Suppressor macrophage treated with lipopolysaccharide for 1 hour (primary cell): ENCODE data around the gene CCDC80.
"Not testable (repeated sequence)": the region's sequence is repeated elsewhere in the genome, so short reads cannot be mapped to it uniquely, and the experiment has no call there.

Experiments used
- DNase-seq, 3 donors: peaks; one replicate each; pipeline ENCODE4 v3.0.0-alpha.2; 2020 to 2022

The CCDC80 gene

DNA sequence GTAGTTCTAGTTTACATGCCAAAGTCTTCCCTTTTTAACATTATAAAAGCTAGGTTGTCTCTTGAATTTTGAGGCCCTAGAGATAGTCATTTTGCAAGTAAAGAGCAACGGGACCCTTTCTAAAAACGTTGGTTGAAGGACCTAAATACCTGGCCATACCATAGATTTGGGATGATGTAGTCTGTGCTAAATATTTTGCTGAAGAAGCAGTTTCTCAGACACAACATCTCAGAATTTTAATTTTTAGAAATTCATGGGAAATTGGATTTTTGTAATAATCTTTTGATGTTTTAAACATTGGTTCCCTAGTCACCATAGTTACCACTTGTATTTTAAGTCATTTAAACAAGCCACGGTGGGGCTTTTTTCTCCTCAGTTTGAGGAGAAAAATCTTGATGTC lies 57.8 kb downstream of the CCDC80 start:
- DNase-seq, result no peak

DNA sequence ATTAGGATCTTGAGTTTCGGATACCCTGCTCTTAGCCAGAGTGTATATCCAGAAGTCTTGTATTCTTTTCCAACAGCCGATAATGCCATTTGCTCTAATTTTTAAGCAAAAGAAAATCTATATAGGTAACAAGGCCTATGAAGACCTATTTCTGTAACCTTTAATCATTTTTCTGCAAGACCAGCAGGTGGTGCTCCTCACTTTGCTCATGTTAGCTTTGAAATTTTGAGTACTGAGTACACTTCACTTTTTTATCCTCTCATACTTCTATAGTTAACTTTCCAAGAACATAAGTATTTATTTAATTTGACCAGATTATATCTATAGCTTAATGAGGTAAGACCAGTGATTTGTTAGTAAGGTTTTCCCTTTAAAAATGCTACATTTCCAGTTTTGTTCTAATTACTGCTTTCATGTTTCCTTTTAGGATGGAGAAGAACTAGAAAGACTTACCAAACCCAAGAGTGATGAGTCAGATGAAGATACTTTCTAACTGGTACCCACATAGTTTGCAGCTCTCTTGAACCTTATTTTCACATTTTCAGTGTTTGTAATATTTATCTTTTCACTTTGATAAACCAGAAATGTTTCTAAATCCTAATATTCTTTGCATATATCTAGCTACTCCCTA lies 58.6 kb downstream of the CCDC80 start:
- DNase-seq, result peak; percentile 47 to 57 (median 55)

DNA sequence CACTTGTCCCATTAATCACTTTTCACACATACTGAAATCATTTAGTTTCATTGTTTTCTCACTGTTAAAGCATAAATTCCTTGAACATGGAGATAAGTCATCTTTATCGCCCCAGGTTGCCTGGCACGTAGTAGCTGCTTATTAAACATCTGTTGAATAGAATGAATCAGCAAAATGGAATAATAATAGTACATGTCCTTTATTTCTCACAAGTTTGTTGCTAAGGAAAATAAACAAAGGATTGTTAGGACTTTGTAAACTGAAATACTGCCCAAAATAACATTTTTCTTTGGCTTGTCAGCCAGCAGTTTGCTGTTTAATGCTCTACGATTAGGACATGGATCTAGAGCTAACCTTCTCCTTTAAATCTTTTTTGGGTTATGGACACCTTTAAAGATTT lies 61.2 kb downstream of the CCDC80 start:
- DNase-seq, result no peak

DNA sequence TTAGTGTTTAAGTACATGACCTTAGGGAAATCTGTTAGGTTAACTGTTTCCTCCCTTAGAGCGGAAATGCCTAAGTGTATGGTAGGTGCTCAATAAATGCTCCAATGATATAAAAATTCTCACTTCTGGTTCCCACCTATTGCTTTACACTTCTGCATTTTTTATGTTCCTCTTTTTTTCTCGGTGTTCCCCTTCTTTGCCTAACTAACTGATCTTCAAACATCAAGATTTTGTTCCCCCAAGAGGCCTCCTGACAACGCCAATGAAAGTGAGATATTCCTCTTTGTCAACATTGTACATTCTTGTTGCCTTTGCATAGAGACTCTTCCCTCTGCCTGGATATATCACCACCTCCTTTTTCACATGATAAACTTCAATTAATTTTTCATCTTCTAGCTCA lies 61.7 kb downstream of the CCDC80 start:
- DNase-seq, result peak; percentile 17 to 63 (median 53)

DNA sequence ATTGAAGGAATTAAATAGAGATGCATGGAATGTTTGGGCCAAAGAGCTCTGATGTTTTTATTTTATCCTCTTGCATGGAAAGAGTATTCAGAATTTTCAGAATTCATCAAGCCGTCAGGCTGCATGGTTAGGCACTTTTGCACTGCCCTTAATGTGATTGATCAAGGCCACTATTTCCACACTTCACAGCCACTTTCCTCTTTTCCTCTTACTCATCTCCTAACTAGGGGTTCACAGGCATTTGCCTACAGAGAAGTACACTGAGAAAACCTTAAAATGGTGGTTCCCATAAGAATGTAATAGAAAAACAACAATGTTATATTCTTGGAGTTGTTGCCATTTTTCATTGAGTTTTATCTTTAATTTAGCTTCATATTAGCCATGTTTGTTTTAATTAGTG lies 68.2 kb downstream of the CCDC80 start:
- DNase-seq, result peak; percentile 25 to 56 (median 54)

DNA sequence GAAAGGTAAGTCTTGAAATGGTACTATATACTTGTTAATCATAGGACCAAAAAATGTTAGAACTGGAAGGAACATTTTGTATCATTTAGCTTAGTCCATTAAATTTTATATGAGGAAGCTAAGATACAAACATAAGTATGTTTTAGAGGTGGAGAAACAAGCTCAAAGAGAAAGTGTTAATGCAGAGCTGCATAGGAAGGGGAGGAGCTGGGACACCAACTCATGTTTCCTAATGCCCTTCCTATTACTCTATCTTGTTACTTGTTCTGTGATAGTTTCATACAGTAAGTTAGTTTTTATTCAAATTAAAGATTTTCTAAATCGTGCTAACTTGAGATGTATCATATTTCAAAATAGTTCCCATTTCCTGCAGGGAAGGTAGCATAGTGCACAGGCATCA lies 71.7 kb downstream of the CCDC80 start:
- DNase-seq, result peak in 1 of 3 donors; percentile 16

- DNase-seq, result no peak
Observed at GRCh38 chr3:112568642-112569041, 72.3 kb downstream of the CCDC80 start.

GRCh38 chr3:112564940-112565305 lies 76.0 kb downstream of the CCDC80 start:
- DNase-seq, result no peak

GRCh38 chr3:112564247-112564939 lies 76.5 kb downstream of the CCDC80 start:
- not testable (repeated sequence) for DNase-seq

GRCh38 chr3:112561734-112562529 lies 79.0 kb downstream of the CCDC80 start, which contains the start of the genes ATG3 and SLC35A5:
ATG3 (minus strand) TSS chr3:112561962; CDS start chr3:112561528, 434 bp downstream.
SLC35A5 (plus strand) TSS chr3:112562045; CDS start chr3:112563404, 1,359 bp downstream.
- peak; percentile 99 for DNase-seq

DNA sequence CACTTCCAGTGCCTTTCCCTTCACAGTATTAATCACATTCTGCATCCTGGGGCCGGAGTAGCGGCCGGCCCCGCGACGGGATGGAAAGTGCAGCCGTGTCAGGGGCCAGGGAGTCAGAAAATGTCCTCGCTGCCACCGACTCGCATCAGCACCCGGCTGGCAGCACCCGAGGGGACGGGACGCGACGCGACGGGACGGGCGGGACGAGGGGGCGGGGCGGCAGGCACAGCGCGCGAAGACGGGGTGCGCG lies 79.5 kb downstream of the CCDC80 start:
- peak in 2 of 3 donors; percentile 83 to 89 for DNase-seq

- DNase-seq, result peak; percentile 84 to 89 (median 88)
Observed at GRCh38 chr3:112560721-112561483, 80.0 kb downstream of the CCDC80 start.

- peak in 1 of 3 donors; percentile 28 for DNase-seq
Observed at GRCh38 chr3:112560307-112560706, 80.6 kb downstream of the CCDC80 start.

GRCh38 chr3:112557976-112558375 lies 83.0 kb downstream of the CCDC80 start:
- DNase-seq, result peak; percentile 54 to 90 (median 81)

DNA sequence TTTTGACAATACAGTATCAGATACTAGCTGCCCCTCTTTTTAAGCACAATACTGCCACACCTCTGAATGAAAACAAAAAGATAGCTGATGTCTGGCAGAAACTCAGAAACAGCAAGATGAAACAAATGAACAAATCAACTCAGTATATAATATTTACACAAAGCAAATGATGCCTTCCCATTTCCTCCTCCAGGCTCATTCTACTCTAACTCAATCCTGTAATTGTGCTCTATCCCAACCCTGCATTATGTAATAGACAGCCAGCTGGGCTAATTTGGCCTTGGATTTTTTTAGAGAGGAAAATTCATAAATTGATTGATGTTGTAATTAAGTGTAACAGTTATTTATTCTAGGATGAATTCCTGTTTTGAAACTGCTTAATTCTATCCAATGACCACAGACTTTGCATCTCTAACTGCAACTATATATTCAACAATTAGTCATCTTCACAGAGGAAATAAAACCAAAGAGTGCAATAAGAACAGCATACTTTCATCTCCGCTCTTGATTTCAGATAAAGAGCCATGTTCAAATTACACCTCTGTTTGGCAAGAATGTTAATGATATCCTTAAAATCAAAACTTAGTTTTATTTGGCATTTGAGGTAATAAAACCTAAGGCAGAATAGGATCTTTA lies 85.3 kb downstream of the CCDC80 start:
- DNase-seq, result peak; percentile 7 to 69 (median 64)

DNA sequence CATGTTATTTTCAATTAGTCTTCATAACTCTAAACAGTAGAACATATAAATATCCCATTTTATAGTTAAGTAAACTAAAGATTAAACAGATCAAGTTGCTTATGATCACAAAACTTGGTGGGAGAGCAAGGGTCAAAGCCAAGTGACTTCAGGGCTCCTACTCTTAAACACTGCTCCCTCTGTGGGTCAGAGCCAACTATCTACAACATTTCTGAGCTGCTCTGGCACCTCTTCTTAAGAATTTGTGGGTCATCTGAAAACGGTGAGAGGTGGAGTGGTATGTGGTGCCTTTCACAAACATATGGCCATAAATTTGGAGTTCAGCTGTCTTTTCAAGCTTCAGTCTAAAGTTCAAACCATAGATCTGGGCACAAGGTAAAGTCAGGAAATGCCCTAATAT lies 90.1 kb downstream of the CCDC80 start:
- no peak for DNase-seq
